Transverse colon (tissue), 3 donors: ENCODE data around the gene PRR16.

Experiments used
- CTCF ChIP-seq, 5 experiments: fragments of 200-600 bp in 3 of 5; fragments of 450-650 bp in 2 of 5; sonication (generic) in 3 of 5; IDR thresholded peaks; 1 replicate in 2 of 5; 2 replicates in 3 of 5; pipeline ENCODE4 v1.5.1; 2016 to 2017; ENCODE audit warnings: antibody characterized with exemption in 5 of 5, inconsistent platforms in 3 of 5, mild to moderate bottlenecking in 2 of 5, moderate library complexity in 1 of 5
- POLR2A ChIP-seq: fragments of 450-650 bp; IDR thresholded peaks from one replicate; pipeline ENCODE4 v1.6.1; 2016; ENCODE audit warnings: antibody characterized with exemption, mild to moderate bottlenecking, moderate library complexity

- TF ChIP-seq CTCF (IDR thresholded peaks at IDR 0.05) (no peak), POLR2A (no peak)
Measured at GRCh38 chr5:120628156-120628555, 164.1 kb downstream of the PRR16 start.
